ENCODE data around the gene EPHB3.

The EPHB3 gene

DNA sequence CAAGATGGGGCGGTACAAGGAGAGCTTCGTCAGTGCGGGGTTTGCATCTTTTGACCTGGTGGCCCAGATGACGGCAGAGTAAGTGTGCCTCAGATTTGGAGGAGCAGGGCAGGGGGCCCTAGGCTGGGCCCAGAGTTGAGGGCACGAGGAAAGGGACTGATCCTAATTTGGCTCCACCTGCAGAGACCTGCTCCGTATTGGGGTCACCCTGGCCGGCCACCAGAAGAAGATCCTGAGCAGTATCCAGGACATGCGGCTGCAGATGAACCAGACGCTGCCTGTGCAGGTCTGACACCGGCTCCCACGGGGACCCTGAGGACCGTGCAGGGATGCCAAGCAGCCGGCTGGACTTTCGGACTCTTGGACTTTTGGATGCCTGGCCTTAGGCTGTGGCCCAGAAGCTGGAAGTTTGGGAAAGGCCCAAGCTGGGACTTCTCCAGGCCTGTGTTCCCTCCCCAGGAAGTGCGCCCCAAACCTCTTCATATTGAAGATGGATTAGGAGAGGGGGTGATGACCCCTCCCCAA lies 19.8 kb downstream of the EPHB3 start:
- DNase-seq = no peak

DNA sequence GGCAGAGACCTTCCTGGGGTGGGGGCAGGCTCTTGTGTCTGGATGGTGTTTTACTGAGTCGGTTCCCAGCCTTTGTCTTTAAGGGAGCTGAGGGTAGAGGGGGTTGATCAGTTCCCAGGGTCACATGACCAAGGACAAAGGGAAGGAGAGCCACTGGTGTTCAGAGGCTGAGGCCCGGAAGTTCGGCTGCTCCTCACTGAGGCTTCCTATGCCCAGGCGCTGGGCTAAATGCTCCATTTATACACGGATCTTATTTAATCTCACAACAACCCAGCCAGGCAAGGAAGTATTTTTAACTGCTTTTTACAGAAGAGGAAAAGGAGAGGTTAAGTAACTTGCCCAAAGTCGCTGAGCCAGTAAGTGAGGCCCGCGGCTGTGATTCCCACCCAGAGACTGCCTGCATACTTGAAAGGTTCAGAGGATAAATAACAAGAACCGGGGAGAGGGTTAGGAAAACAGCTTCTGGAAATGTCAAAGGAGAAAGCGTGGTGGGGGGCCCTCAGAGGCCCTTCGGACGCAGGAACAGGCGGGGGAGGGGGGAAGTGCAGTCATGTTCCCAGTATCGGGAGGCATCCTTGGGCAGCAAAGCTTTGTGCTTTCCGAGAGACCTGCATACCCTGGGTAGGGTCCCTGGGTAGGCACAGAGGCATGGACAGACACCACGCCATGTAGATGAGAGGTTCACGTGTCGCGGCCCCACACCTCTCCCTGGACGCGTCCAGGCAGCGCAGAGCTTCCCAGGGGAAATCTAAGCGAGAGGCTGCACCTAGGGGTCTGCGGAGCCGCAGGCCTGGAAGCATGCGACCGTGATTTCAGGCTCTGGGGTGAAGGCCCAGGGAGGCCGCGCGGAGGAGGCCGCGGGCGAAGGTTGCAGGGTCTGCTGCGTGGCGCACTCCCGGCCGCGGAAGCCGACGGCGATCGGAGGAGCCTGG lies 21.3 kb downstream of the EPHB3 start:
- DNase-seq = no peak

DNA sequence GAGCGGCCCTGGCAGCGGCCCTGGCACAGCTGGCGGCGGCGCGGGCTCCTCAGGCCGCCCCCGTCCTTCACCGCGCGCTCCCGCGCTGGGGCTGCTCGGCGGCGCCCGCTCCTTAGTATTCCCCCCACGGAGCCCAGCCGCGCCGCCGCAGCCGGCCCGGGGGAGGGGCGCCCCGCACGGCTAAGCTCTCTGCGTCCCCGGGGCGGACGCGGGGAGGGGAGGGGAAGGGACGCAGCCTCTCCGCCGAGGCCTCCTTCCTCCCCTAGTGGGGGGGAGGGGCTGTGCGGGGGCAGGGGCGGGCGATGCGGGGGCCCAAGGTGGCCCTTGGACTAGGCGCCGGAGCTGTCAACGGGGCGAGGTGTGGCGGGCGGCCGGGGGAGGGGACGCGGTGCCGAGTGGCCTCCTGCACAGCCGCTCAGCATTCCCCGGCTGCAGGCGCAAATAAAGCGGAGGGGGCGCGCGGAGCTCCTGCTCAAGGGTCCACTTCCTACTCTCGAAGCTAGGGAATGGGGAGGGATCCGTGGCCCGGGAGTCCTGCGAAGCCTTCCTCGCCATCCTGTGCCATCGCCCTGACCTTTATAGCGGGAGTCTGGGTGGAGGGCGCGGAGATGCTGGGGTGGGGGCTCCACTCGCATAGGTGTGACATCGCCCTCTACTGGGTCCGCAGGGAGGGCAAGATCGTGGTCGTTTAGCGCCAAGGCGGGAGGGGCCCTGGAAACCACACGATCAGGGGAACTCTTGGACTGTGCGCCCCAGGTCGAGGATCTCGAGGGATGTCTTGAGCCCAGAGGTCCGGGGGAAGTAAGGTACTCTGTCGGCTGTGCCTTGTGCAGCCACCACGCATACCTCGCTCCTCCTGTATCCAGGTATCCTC lies 22.2 kb downstream of the EPHB3 start:
- no peak for DNase-seq

DNA sequence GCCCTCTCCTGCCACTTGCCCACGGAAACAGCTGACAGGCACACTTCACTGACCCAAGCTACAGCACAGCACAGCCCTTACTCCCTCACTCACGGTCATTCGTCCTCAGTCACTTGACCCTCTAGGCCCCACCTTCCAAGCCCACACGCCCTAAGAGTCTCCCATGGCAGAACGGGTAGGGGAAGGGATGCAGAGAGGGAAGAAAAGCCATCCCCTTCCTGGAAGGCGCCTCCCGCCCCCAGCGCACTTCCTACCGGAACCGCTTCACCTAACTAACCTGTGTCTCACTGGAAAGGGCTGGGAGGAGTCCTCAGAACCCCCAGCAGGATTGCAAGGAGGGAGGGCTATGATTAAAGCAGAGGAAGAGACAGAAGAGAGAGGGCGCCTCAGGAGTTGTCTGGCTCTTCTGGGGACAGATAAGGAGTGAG lies 22.9 kb downstream of the EPHB3 start:
- no peak for DNase-seq

DNA sequence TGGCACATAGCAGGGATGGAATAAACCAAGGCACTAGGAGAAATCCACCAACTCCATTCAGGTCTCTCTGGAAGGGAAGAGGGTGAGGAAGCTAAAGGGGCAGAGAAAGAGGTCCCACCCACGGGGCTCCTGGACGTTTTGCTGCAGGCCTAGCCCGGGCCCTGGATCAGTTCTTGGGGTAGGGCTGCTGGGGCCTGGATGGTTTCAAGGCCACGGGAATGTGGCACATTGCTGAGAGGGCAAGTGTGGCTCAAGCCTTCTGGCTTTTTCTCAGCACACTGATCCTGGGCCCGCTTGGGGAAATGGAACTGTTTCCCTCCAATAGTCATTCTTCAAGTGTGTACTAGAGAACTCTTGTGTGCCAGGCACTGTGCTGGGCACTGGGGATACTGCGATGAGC lies 24.0 kb downstream of the EPHB3 start:
- no peak for DNase-seq

DNA sequence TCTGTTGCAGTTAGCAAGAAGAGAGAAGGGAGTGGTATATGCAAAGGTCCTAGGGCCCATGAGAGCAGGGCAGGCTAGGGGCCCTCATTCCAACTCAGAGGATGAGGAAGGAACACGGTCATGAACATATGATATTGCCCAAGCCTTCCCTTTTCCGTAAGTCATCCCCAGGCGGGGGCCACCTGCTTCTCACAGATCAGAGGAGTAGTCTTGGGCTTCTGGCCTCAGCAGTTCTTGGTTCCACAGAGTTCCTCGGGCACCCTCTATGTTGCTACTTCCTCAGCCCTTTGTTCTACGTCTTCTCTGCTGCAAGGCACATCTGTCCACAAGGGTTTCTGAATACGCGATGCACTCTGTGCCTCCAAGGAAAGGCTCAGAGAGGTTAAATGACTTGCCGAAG lies 25.3 kb downstream of the EPHB3 start:
- no peak for DNase-seq

DNA sequence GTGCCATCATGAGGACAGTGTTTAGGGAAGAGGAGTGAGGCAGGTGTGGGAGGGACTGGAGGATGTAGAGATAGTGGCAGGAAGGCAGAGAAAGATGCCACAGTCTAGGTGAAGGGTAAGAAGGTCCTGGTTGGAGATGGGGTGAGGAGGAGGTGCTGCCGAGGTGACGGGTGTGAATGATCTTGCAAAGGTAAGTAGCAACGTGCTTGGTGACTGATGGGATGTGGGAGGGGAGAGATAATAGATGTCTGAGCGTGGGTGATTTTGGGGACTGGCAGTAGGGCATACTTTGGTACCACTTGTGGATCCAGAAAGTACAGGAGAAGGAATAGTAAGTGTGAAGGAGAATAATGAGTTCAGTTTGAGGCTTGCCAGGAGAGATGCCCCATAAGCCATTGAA lies 27.2 kb downstream of the EPHB3 start:
- DNase-seq = no peak

DNA sequence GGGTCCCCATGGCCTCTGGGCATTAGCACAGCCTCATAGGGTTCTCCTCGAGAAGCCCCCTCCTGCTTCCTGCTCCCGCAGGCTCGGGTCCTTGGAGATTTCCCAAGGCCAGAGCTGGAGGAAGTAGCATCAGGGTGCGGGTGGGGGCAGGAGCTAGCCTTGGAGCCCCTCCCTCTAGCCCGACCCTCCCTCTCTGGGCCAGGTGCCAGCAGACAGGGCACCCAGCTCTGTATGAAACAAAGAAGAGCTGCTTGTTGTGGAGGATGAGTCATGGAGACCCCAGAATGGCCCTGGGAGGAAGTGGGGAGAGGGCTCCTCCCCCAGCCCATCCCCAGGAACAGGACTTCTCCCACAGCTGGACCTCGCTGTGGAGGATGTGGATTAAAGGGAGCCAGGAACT lies 29.2 kb downstream of the EPHB3 start:
- no peak for DNase-seq

DNA sequence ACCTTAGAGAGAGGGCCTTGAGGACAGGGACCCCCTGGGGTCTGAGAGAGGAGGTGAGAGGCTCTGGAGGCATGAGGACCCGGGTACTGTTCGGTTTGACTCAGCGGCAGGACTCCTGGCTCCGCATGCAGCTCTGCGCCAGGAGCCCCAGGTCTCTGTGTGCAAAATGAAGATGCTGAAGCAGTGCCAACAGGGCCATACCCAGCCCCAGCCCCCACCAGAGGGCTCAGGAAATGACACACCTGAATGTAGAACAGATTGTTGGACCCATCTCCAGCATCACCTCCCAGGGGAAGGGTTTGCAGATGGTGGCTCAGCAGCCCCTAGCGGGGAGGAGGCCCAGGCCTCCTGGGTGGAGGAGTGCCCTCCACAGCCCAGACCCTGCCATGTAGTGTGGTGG lies 30.2 kb downstream of the EPHB3 start:
- no peak for DNase-seq

DNA sequence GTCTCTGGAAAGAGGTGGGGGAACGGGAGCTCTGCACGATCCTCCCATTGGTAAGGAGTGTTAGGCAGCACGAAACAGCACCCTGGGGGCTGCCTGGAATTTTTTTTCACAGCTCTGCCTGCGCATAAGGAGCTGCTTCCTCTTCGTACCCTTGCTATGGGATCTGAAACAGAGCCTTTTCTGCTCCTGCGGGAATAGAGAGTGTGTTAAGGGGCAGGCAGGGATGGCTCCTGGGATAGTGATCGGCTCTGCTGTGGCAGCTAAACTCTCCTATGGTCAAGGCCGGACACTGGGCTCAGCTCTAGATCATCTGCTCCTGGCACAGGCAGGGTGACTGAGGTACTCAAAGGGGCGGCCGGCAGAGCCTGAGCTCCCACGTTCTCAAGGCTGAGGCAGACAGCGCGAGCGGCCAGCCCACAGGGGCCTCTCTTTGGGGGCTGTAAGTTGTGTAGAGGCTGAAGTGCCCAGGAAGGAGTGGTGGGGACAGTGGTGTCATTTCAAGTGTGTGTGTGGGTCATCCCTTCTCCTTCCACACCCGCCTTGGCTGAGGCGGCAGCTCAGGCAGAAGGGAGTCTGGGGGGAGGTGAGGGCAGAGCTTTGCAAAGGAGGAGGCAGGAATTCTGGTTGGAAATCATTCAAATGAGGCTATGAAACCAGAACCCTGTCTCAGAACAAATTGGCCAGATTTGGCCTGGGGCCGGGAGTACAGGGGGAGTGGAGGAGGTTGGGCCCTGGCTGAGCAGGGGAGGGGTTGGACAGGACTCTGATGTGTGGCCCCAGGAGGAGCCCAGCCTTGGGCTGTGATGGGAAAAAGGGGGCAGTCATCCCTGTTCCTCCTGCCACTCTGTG lies 31.0 kb downstream of the EPHB3 start:
- no peak for DNase-seq

DNA sequence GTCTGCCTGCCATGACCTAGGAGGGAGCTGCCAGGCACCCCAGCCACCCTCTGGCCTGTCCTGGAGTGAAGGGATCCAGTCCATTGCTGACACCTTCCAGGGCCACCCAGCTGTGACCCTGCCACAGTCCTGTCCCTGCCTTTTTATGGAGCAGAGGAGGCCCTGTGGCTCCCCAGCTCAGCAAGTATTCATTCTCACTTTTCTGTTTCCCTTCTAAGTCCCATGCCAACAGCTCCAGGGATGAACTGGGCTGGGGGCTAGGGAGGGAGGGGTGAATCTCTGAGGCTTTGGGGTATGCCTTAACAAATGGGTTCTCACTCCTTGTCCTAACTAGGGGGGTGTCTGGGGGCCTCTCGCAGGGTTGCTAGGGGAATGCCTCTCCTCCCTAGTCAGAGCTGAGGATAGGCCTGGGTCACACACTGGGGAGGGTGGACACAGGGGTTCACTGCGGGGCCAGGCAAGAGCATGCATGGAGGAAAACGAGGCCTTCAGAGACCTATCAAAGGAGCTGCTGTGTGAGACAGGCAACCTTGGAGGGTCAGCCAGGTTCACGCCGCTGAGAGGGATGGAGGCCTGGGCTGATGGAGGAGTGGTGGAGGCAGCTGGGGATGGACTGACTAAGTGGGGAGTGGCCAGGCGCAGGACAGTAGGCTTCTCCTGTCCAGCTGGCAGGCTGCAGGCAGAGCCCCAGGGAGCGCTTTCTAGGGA lies 31.8 kb downstream of the EPHB3 start:
- no peak for DNase-seq

DNA sequence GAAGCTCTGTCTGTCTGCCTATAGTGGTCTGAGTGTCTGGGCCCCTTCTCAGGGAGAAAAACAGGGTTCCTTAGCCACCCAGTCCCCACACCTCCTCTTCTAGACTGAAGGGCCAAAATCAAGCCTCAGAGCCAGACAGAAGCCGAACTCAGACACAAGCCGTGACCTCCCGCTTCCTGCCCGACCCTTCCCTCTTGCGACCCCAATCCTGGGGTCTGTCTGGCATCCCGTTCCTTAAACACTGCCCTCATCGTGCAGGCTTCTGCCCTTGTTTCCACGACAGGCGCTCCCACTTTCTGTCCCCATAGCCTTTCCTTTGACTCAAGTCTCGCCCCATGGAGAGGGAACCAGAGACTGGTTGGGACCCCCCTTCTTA lies 32.3 kb downstream of the EPHB3 start:
- DNase-seq = no peak

DNA sequence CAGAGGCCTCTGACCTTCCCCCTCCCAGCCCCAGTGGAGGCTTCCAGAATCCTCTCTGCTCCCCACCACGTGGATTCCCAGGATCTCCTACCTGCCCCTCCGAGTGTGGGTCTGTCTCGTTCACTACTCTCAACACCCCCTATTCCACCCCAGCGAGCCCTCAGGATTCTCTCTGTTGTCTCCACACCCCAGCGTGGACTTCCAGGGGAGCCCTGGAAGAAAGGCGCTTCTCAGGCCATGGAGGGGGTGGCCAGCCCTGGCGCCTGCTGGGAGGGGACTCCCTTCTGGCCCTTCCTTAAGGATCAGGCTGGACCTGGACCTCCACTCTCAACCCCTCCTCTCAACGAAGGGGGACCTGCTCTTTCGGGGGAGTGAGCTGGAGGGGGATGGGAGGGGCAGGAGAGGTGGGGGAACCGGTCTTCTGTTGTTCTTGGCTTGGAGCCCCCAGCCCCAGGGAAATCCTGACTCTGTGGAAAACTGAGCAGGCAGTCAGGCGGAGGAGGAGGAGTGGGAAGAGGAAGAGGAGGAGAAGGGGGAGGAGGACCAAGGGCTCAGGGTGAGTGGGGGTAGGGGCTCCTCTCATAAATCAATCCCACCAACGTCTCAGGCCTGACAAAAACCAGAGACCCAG lies 32.9 kb downstream of the EPHB3 start:
- no peak for DNase-seq

DNA sequence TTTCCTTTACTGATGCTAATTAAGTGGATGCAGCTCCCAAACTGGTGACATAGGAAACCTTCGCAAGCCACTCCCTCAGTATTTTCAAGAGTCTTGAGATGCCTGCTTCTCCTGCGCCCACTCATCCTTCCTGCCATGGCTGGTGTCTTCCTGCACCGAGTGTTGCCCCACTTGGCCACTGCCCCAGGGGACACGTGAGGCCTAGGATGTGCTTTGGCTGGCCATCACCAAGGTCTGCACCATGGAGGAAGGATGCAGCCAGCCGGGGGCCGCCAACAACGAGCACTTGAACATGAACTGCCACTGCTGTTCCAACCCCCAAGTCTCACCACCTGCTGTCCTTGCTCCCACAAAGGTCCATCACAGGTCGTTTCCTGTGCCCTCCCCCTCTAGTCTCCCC lies 34.1 kb downstream of the EPHB3 start:
- DNase-seq = no peak

DNA sequence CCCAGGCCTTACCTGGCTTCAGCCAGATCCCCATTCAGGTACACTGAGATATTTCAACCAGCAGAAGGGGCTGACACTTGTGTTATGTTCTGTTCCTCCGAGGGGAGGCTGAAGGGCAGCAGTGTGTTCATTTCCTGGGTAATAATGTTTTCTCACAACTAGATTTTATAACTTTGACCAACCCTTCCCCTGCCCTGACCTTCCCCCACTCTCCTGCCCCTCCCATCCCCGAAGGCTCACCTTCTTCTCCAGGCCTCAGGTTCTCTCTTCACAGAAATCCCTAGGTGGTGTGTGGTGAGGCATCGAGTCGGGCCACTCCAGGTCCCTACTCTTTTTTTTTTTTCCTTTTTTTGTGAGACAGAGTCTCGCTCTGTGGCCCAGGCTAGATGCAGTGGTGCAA lies 34.6 kb downstream of the EPHB3 start:
- DNase-seq = no peak

DNA sequence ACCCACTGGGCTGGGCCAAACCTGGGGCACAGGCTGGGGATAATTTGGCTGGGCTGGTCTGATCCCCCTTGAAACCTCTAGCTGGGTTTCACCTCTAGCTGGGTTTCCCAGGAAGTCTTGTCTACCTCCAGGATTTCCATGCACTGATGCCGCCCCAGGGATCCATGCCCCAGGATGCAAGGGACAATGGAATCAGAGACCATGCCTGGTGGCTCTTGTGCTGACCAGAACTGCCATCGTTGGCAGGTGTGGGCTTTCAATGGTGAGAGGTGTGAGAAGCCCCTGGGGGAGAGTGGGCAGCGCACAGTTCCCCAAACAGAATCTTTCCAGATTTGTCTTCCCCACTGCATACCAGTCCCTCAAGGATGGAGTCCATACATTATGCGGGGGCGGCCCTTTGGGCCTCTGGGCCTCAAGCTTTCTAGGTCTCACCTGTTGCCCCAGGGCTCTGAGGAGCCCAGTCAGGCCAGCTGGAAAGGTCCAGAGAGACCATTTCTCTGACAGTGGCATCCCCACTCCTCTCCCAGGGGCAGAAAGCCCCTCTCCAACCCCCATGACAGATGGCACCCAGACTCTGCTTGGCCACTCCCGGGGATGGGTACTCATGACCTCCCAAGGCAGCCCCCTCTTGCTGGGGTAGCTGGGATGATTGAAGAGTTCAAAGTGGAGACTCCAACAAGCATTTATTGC lies 35.4 kb downstream of the EPHB3 start:
- no peak for DNase-seq

DNA sequence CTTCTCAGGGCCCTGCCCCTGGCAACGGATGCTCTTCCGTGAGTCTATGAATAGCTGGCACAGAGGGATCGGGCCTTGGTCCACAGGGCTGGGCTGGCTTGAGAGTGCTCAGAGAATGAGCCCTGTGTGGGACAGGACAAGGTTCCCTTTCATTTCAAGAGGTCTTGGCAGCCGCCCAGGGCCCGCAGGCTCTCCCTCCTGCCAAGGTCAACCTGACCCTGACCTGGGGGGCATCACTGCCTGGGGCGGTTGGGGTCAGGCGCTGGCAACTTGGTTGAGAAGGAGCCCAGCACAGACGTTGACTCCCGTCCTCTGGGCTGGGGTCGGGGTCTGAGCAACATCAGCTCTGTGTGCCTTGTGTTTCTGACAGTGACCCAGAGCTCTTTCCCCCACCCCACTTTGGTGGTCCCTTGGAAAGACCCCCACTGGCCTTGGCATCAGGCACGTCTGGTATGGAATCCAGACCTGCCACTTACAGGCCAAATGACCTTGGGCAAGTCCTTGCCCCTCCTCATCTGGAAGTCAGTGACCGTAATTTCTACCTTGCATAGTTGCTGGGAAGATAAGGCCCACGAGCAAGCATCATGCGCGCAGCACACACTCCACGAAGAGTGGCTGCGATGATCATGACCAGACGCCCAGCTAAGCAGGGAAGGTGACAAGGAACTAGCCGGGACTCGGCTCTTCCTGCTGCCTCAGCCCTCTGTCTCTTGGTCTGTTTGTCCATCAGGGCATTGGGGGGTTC lies 36.4 kb downstream of the EPHB3 start:
- DNase-seq = no peak

DNA sequence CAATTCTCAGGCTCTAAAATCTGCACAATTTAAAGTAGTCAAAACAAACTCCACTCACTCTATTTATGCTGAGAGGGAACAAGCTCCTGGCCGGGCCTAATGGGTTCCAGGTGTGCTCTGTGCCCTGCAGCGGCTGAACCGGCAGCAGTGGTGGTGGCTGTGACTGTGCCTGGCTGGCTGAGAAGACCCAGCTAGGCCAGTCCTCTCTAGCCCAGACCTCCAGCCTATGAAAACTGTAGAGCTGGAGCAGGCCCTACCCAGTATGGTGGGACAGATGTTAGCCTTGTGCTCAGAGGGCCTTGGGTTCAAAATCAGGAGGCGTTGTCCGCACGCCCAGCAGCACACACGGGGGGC lies 37.0 kb downstream of the EPHB3 start:
- DNase-seq = no peak

DNA sequence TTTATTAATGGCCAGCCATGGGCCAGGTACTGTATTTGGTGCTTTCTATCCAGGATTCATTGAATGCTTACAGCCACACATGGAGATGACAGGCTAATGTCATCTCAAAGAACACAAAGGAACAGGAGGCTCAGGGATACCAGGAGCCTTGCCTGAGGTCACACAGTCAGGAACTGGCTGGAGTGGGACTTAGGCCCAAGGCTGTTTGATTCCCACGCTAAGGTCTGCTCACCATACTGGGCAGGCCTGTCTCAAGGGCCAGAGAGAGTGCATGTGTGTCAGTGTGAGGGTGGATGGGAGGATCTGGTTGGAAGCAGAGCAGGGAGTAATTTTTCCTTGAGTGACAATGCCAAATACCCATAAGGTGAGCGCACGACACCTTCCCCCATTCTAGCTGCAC lies 37.6 kb downstream of the EPHB3 start:
- DNase-seq = no peak

DNA sequence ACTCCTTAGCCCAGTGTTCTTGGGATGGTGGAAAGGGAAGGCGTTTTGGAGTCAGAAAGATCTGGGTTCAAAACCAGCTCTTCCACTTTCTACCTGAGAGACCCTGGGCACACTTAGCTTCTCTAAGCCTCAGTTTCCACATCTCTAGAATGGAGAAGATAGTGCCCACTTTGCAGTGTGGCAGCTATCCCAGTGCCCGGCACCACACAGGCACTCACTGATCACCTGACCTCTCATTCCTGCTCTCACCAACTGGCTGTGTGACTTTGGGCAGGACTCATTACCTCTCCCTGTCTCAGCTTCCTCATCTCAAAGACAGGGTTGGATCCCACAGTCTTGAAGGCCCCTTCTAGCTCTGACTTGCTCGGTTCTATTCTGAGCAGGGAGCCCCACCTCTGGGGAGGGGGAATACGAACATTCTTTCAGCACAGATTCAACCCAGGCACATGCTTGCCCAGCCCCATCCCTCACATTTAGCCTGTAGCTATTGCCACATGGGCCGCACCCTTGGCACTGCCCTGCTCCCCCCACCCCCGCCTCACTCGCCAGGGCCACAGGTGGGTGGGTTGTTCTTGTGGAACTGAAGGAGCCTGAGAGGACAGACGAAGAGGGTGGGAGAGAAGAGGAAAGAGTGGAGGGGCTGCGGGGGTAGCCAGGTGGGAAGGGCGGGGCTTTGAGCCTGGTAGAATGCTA lies 39.2 kb downstream of the EPHB3 start:
- no peak for DNase-seq
